H1 (cell line): ENCODE results near the gene BSCL2. TPM values are rescaled to one million over a fixed set of nuclear protein-coding genes. Genes with fewer than 3 reads are reported as not detected.

Experiments
- CTCF ChIA-PET: fragments of 300-600 bp; sonication (Branson Sonifier 250); formaldehyde crosslinking; loops from one replicate; lab custom pipeline; 2021; ENCODE audit not compliant: partially characterized antibody; lab: Charles Lee
- POLR2A ChIA-PET: fragments of 300-600 bp; sonication (Branson Sonifier 250); formaldehyde crosslinking; loops from one replicate; lab custom pipeline; 2021; ENCODE audit warnings: inconsistent platforms; ENCODE audit not compliant: partially characterized antibody; lab: Charles Lee
- DNase-seq, 2 experiments: peaks; one replicate each; pipeline versions ENCODE4 v3.0.0 to v3.0.0-alpha.2; 2010 to 2022; ENCODE audit warnings: low spot score in 2 of 2, low read depth in 1 of 2, mixed read lengths in 1 of 2
- FAIRE-seq: peaks from 2 replicates; lab custom pipeline; 2011; peaks lifted over from hg19 to GRCh38; lab: Jason Lieb, UNC
- H2AFZ ChIP-seq: 2 replicates; pipeline ENCODE4 v1.8.1; 2012; ENCODE audit warnings: low read length, inconsistent platforms
- H2AK5ac ChIP-seq: 2 replicates; pipeline ENCODE4 v1.6.1; 2013; ENCODE audit warnings: low read depth, low read length
- H2BK120ac ChIP-seq: replicated peaks from 2 replicates; pipeline ENCODE3; 2013; ENCODE audit warnings: low read depth, low read length, inconsistent platforms
- H2BK12ac ChIP-seq: 2 replicates; pipeline ENCODE4 v1.6.1; 2013; ENCODE audit warnings: low read depth, low read length
- H2BK15ac ChIP-seq: 2 replicates; pipeline ENCODE4 v1.6.1; 2013; ENCODE audit warnings: low read length
- H2BK20ac ChIP-seq: 2 replicates; pipeline ENCODE4 v1.6.1; 2013; ENCODE audit warnings: low read length
- H2BK5ac ChIP-seq: 2 replicates; pipeline ENCODE4 v1.6.1; 2013; ENCODE audit warnings: low read depth, low read length
- H3K14ac ChIP-seq: 2 replicates; pipeline ENCODE4 v1.6.1; 2013; ENCODE audit warnings: inconsistent platforms; ENCODE audit not compliant: insufficient read length
- H3K18ac ChIP-seq: 2 replicates; pipeline ENCODE4 v1.6.1; 2013; ENCODE audit warnings: low read length; ENCODE audit errors: extremely low read depth
- H3K23ac ChIP-seq: 2 replicates; pipeline ENCODE4 v1.6.1; 2013; ENCODE audit warnings: inconsistent platforms; ENCODE audit not compliant: insufficient read length
- H3K23me2 ChIP-seq: 2 replicates; pipeline ENCODE4 v1.6.1; 2013; ENCODE audit warnings: low read depth, low read length
- H3K27ac ChIP-seq: 2 replicates; pipeline ENCODE4 v1.6.1; 2011; ENCODE audit warnings: low read depth, low read length, inconsistent platforms
- H3K27me3 ChIP-seq, 4 experiments: replicated peaks in 1 of 4; 1 replicate in 1 of 4; 2 replicates in 3 of 4; pipeline versions ENCODE4 v1.6.1 to v1.8.1; 2011 to 2013; ENCODE audit warnings: low read length in 3 of 4, mild to moderate bottlenecking in 3 of 4, inconsistent platforms in 2 of 4, mixed read lengths in 2 of 4, moderate library complexity in 1 of 4; ENCODE audit not compliant: control insufficient read depth in 3 of 4, insufficient read depth in 3 of 4; ENCODE audit errors: extremely low read depth in 1 of 4
- H3K36me3 ChIP-seq, 4 experiments: 2 replicates each; pipeline versions ENCODE4 v1.6.1 to v1.8.1; 2011 to 2013; ENCODE audit warnings: mild to moderate bottlenecking in 4 of 4, low read length in 3 of 4, moderate library complexity in 2 of 4, control low read depth in 1 of 4, inconsistent platforms in 1 of 4; ENCODE audit not compliant: insufficient read depth in 4 of 4, control insufficient read depth in 2 of 4
- H3K4ac ChIP-seq: replicated peaks from 2 replicates; pipeline ENCODE3; 2013; ENCODE audit warnings: low read length, low read depth, mixed read lengths, inconsistent platforms; ENCODE audit not compliant: insufficient read length
- H3K4me1 ChIP-seq, 4 experiments: replicated peaks in 1 of 4; 1 replicate in 1 of 4; 2 replicates in 3 of 4; pipeline versions ENCODE4 v1.6.1 to v1.8.1; 2011 to 2013; ENCODE audit warnings: low read length in 3 of 4, inconsistent platforms in 2 of 4, mixed read lengths in 1 of 4; ENCODE audit not compliant: insufficient read depth in 4 of 4, control insufficient read depth in 3 of 4
- H3K4me2 ChIP-seq, 2 experiments: 2 replicates each; pipeline versions ENCODE4 v1.6.1 to v1.8.1; 2011 to 2013; ENCODE audit warnings: low read depth in 2 of 2, low read length in 2 of 2, control low read depth in 1 of 2, inconsistent platforms in 1 of 2, mild to moderate bottlenecking in 1 of 2; ENCODE audit not compliant: insufficient read depth in 1 of 2
- H3K4me3 ChIP-seq, 4 experiments: fragments of 200-600, 300-600 bp in 1 of 4; sonication (generic), shearing (Covaris generic), sonication (Bioruptor Twin) in 1 of 4; 2 replicates each; pipeline versions ENCODE4 v1.5.1 to v1.8.1; 2011 to 2016; ENCODE audit warnings: low read length in 4 of 4, low read depth in 3 of 4, control low read depth in 2 of 4, inconsistent platforms in 2 of 4, mild to moderate bottlenecking in 2 of 4, mixed read lengths in 1 of 4, moderate library complexity in 1 of 4; ENCODE audit not compliant: insufficient read depth in 2 of 4; ENCODE audit errors: extremely low read depth in 1 of 4
- H3K56ac ChIP-seq: replicated peaks from 2 replicates; pipeline ENCODE3; 2013; ENCODE audit warnings: low read depth, mild to moderate bottlenecking, mixed read lengths, low read length, inconsistent platforms; ENCODE audit not compliant: insufficient read length
- H3K79me1 ChIP-seq: 2 replicates; pipeline ENCODE4 v1.6.1; 2013; ENCODE audit warnings: low read depth, low read length, control low read depth
- H3K79me2 ChIP-seq, 2 experiments: 2 replicates each; pipeline versions ENCODE4 v1.6.1 to v1.8.1; 2012 to 2013; ENCODE audit warnings: low read length in 2 of 2, mild to moderate bottlenecking in 2 of 2, inconsistent platforms in 1 of 2; ENCODE audit not compliant: insufficient read depth in 2 of 2, control insufficient read depth in 1 of 2
- H3K9ac ChIP-seq, 4 experiments: replicated peaks in 1 of 4; 1 replicate in 1 of 4; 2 replicates in 3 of 4; pipeline versions ENCODE4 v1.6.1 to v1.8.1; 2011 to 2013; ENCODE audit warnings: low read depth in 3 of 4, low read length in 3 of 4, control low read depth in 2 of 4, mild to moderate bottlenecking in 2 of 4, moderate library complexity in 2 of 4, inconsistent platforms in 1 of 4; ENCODE audit errors: extremely low read depth in 1 of 4
- H3K9me3 ChIP-seq, 2 experiments: 2 replicates each; pipeline versions ENCODE4 v1.6.1 to v1.8.1; 2012 to 2013; ENCODE audit warnings: mild to moderate bottlenecking in 2 of 2, moderate library complexity in 2 of 2, control low read depth in 1 of 2, inconsistent platforms in 1 of 2, low read depth in 1 of 2, low read length in 1 of 2, mixed read lengths in 1 of 2; ENCODE audit not compliant: insufficient read depth in 2 of 2
- H4K20me1 ChIP-seq, 2 experiments: replicated peaks in 1 of 2; 2 replicates each; pipeline versions ENCODE3 to v1.8.1; 2011 to 2013; ENCODE audit warnings: inconsistent platforms in 2 of 2, low read length in 2 of 2, mild to moderate bottlenecking in 1 of 2; ENCODE audit not compliant: insufficient read depth in 2 of 2, control insufficient read depth in 1 of 2
- H4K5ac ChIP-seq: 2 replicates; pipeline ENCODE4 v1.6.1; 2013; ENCODE audit warnings: low read length, low read depth, mixed read lengths, inconsistent platforms; ENCODE audit not compliant: insufficient read length
- H4K8ac ChIP-seq: 2 replicates; pipeline ENCODE4 v1.8.0; 2013; ENCODE audit warnings: mild to moderate bottlenecking, moderate library complexity, low read length, inconsistent platforms; ENCODE audit not compliant: insufficient read depth; ENCODE audit errors: extremely low read depth
- H4K91ac ChIP-seq: replicated peaks from 2 replicates; pipeline ENCODE3; 2013; ENCODE audit warnings: low read length, mixed read lengths, inconsistent platforms; ENCODE audit not compliant: insufficient read length
- CREB1 ChIP-seq: IDR thresholded peaks from 2 replicates; pipeline ENCODE4 v1.6.1; 2012; ENCODE audit warnings: inconsistent platforms
- SIRT6 ChIP-seq: IDR thresholded peaks from one replicate; pipeline ENCODE4 v1.7.1; 2012; ENCODE audit warnings: low read length, inconsistent platforms
- SRF ChIP-seq: IDR thresholded peaks from 2 replicates; pipeline ENCODE4 v1.6.1; 2011; ENCODE audit warnings: mild to moderate bottlenecking, low read depth, low read length, moderate library complexity
- ZNF274 ChIP-seq: IDR thresholded peaks from 2 replicates; pipeline ENCODE4 v1.7.0; 2012; ENCODE audit warnings: low read length, borderline replicate concordance; ENCODE audit errors: extremely low read depth
- WGBS, 2 experiments: shearing (Covaris generic) in 1 of 2; methylation state at CpG; one replicate each; pipeline versions ENCODE4 v1.1.6 to v1.1.7; 2013 to 2015; ENCODE audit warnings: low lambda C conversion rate in 2 of 2, mixed read lengths in 2 of 2, inconsistent platforms in 1 of 2, low coverage in 1 of 2, missing lambda C conversion rate in 1 of 2; ENCODE audit not compliant: insufficient replicate concordance in 2 of 2, insufficient coverage in 1 of 2, insufficient read length in 1 of 2; ENCODE audit errors: extremely low coverage in 1 of 2, missing lambda C conversion rate in 1 of 2; 5-methylcytosine and 5-hydroxymethylcytosine counted together
- polyA plus RNA-seq, 7 experiments: library from polyadenylated mRNA; depleted of rRNA in 3 of 7; stranded (reverse) in 5 of 7; unstranded in 2 of 7; fragments of >200 nt in 5 of 7; fragments of 200-250 nt in 2 of 7; gene quantifications; 1 replicate in 5 of 7; 2 replicates in 1 of 7; 4 replicates in 1 of 7; pipeline versions ENCODE4 v1.2.1 to v1.2.3, GENCODE V29; 2011 to 2013; ENCODE audit warnings: missing spikeins in 2 of 7, mixed read lengths in 2 of 7
- total RNA-seq: library from RNA; stranded (reverse); fragmentation: NEBNext Ultra II Directional; extraction: Animal tissue kit (Norgen Biotek cat#: 25700); gene quantifications from 2 replicates; pipeline ENCODE4 v1.2.1, GENCODE V29; 2021

Gene BSCL2
- total and polyA plus RNA-seq, 2 of the 8 experiments (the other 6 are each of a cell fraction or from before 2014, with no cell fraction given), result 59.5 to 264 TPM

- Histone ChIP-seq H4K5ac (no peak overlapping the region), H3K4me1 (peaks cover 7 to 34% (median 20%) of the 10 kb centered on the region in 4 experiments), H3K79me2 (peaks cover 0 to 7% of the 10 kb centered on the region in 2 experiments; a peak in 1 of 4 replicates), H3K79me1 (no peaks in the 10 kb centered on the region; the same call in 1 of the 2 replicates), H2BK15ac (0 out of 2 replicates have a peak overlapping the region, but pooled peaks have one; percentile 81), H3K4ac (peak overlapping the region; percentile 75), H3K9ac (peak overlapping the region; percentile 67 to 88 (median 74)), H3K18ac (peak overlapping the region; percentile 78), H4K8ac (peak overlapping the region; percentile 7; the same call in 1 of the 2 replicates), H2BK20ac (no peak overlapping the region), H3K9me3 (no peaks in the 10 kb centered on the region), H2BK120ac (no peak overlapping the region), H3K23me2 (peaks cover 22% of the 10 kb centered on the region), H2BK5ac (peak overlapping the region; percentile 86), H3K36me3 (peaks cover 2 to 15% (median 5%) of the 10 kb centered on the region in 4 experiments; a peak in 6 of 8 replicates), H4K20me1 (no peaks in the 10 kb centered on the region), H2AFZ (peak overlapping the region; percentile 4; the same call in 1 of the 2 replicates), H3K56ac (no peak overlapping the region), H3K4me3 (peak overlapping the region; percentile 64 to 83 (median 82)), H3K27me3 (no peaks in the 10 kb centered on the region), H2AK5ac (no peak overlapping the region; the same call in 1 of the 2 replicates), H3K23ac (no peak overlapping the region), H4K91ac (peak overlapping the region; percentile 67), H3K27ac (peak overlapping the region; percentile 65), H2BK12ac (peak overlapping the region; percentile 77; the same call in 1 of the 2 replicates), H3K14ac (no peak overlapping the region), H3K4me2 (peak overlapping the region; percentile 99)
- POLR2A ChIA-PET, result interaction anchor here (0.8 to 61.4 kb wide), 34 partner anchors 8 to 184 kb away, joined by 3 to 2041 read pairs (median 8); partner anchors contain the start of genes C11orf98, CSKMT, EEF1G and EML3
- FAIRE-seq (no peak), DNase-seq (peak; percentile 82 to 95)
- WGBS, 2 experiments, result 1% methylated on average over 58 of the region's 73 CpGs; no CpG with 5 or more reads in 1 of the 2 experiments
- CTCF ChIA-PET, result interaction anchor here (0.5 to 3.8 kb wide), 11 partner anchors 12 to 363 kb away, joined by 3 to 21 read pairs (median 3); partner anchors contain the start of genes LRRN4CL, ROM1, TAF6L and UBXN1
- TF ChIP-seq SIRT6 (no peak), SRF (no peak), CREB1 (peak; percentile 53; the same call in 1 of the 2 replicates), ZNF274 (no peak)
Measured at GRCh38 chr11:62705880-62706849, 1.1 kb downstream of the BSCL2 start.
